HG02943 (cell line): Measurements from ENCODE around the gene ERRFI1.

Experiments
- ATAC-seq: cut with Tn5 transposase; IDR thresholded peaks from one replicate; pipeline ENCODE4 v1.9.1; 2021; ENCODE audit warnings: mild to moderate bottlenecking, low read depth, moderate library complexity; ENCODE audit not compliant: unreplicated experiment

Gene ERRFI1

DNA sequence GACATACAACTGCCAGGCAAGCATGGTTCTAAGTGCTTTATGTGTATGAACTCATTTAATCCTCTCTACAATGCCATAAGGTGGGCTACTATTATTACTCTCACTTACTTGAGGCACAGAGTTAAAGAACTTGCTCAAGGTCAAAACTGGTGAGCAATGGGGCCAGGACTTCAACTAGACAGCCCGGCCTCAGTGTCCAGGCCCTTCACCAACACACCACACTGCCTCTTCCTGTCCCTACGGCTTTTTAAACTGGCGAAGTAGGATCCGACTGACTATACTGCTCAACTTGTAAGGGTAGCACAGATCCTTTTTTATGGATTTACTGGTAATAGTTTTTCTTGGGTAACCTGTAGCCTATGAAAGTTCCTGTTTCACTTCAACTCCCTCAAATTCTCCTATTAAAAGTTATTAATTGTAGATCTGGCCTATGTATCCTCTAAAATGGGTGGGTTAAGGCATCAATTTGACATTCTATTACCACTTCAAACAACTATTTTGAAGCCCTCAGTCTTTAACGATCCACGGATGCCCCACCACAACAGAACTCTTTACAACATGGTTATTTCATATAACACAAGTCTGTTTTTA lies 4.3 kb downstream of the ERRFI1 start:
- ATAC-seq, result no peak

DNA sequence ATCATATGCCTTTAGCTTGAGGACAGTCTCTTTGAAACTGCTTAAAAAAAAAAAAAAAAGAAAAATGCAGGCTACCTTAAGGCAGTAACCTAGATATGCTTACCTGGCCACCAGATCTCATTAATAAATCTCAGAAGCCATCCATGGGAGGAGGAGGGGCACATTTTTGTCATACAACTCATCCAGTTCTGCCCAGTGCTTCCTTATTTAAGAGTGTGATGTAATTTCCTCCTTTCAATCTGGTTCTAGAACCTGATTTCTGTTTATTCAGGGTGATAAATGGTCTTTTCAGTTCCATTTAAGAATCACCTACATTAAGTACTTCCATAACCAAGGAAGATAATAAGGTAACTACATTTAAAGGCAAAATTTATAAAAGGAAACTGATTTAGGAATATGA lies 6.1 kb downstream of the ERRFI1 start:
- no peak for ATAC-seq

DNA sequence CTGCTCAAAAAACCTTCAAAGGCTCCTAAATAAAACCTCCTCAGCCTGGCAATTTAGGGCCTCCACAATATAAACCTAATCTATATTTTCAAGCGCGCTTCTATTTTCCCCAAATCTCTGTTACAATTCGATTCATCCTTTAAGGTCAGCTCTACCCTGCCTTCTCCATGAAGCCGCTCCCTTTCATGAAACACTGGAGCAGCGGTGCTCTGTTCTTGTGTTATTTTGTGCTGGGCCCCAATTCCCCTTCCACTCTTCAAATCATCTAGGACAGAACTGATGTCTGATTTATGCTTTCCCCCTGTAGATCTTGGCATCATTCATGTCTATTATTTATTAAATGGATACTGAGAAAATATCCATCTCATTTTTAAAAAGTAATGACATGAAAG lies 6.9 kb downstream of the ERRFI1 start:
- ATAC-seq, result no peak

DNA sequence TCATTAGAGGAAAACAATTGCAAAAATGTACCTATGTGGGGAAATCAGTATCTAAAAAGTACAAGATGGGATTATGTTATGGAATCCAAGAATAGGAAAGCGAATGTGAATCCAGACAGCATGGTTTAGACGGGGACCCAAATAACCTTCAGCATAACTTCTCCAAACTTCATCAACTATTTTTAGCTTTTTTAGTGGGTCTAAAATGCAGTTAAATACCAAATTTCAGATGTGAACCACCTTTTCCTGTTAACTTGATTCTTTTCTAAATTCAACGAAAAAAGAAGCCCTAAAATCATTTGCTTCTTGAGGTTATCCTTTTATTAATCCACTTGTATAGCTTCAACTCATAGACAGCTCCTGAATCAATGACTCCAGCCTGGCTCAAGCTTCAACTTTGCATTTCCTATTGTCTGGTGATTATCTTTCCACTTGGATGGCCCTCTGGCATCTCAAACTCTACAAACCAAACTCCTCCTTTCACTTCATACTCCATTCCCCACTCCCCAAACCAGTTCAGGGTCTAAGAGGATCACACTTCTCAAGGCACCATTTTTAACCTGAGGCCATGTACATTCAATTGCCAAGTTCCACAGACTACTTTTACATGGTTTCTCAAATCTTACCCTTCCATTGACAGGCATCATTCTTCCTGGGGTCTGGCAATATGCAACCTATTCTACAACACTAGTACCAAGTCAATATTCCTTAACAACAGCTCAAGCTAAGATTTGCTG lies 7.4 kb downstream of the ERRFI1 start:
- ATAC-seq, result no peak

DNA sequence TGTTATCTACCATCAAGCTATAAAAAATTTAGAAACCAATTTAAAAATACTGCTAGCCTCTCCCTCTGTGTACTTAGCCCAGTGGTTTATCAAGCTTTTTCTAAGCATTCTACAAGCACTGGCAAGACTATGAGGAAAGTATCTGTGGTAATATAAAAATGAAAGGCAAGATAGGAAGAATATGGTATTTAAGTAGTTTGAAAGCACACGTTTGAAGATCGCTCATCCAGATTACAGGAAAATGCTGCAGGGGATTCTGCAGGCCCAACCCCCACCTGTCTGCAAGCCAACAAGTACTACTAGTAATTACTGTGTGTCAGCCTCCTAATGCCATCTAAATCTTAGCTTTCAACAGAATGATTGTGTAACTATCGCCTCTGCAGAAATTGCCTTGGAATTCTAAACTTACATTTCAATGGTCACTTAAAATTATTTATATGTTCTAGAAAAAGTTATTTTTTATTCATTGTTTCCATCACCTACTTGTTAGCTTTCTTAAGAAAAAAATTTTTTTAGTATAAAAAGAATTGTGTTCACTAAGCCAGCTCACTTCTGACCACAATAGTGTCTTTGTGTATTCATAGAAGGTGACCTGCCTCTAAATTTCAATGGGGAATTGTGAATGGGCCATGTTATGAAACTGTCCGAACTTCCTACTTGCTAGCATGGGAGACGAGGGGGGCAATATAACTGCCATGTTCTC lies 8.5 kb downstream of the ERRFI1 start:
- ATAC-seq, result no peak

DNA sequence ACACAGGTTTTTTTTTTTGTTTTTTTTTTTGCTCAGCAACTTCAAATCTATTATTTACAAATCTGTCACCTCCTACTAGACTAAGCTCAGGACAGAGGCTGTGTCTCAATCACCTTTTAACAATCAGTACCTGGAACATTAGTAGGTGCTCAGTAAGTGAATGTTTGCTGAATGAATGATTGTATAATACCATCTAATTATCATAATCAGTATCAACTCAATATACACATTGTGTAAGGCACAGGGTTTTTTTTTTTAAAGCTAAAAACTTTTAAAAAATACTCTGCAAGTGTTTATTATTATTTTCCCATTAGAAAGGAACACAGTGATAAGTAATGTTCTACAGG lies 9.2 kb downstream of the ERRFI1 start:
- no peak for ATAC-seq

DNA sequence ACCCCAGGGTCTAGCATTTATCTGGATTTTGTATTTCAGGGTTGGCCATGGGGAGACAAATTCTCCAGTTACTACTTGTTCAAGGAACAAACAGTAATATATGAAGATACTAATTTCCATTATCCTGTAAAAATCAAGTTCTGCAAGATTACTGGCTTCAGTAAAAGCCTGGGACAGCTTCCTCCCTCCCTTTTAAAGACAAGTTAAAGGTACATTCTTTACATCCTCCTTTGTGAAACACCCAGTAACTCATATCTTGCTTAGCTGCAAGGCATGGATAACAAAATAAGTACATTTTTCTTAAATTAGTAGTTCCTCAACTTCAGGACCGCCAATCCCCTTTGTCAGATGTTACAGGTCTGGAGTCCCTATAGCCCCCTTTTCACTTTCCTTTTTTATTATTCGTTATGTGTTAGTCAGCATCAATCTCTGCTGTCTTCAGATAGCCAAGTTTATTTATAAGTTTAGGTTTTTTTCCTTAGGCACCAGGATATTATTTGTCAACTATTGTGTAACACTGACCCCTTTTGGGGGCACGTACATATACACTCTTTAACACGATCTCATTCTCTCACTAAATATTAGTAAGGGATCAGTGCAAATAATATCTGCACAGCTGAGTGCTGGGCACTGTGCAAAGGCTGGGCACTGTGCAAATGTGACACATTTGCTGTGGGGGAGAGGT lies 9.8 kb downstream of the ERRFI1 start:
- ATAC-seq, result no peak

DNA sequence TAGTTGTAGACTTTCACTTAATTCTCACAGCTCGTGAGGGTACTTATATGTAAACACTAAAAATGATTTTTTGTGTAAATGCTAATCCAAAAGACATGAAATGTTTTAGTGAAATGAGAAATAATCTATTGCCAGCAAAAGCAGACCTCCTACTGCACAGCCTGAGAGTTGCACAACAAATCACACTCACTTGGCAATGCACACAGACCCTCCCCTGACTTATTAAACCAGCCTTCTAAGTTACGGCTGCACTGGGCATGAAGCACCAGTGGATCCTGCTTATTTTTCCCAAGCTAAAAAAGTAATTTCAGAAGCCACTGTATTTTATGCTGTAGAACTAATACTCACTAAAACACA lies 10.3 kb downstream of the ERRFI1 start:
- ATAC-seq, result no peak

DNA sequence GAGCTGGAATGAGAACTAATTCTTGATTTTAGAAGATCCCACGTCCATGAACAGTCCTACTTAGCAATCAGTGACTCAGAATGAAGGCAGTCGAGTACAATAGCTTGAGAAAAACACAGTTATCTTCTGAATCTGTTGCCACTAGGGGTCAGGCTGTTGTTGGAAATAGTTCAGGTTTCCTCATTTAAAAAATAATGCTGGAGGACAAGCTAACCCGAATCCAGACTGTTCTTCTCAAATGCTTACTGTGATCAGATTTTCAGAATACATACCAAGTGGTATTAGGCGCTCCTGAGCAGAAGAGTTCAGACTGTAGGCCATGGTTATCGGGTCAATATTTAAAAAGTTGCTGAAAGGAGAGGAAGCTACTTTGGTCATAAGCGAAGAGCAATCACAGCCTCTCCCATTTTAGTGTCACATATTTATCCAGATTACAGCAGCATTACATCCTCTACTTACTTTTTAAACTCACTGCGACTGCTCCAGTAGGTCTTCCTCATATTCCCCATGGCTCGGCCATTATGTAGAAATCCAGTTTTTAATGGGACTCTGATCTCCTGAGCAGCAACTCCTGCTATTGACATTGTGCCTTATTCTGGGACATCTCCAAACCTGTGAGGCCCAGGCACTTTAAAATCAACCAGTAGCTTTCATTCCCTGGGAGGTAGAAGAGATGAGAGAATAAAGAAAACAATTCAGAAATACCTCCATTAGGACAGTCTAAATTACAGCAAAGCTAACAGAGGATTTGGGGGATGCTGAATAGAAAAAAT lies 10.9 kb downstream of the ERRFI1 start:
- ATAC-seq, result no peak

DNA sequence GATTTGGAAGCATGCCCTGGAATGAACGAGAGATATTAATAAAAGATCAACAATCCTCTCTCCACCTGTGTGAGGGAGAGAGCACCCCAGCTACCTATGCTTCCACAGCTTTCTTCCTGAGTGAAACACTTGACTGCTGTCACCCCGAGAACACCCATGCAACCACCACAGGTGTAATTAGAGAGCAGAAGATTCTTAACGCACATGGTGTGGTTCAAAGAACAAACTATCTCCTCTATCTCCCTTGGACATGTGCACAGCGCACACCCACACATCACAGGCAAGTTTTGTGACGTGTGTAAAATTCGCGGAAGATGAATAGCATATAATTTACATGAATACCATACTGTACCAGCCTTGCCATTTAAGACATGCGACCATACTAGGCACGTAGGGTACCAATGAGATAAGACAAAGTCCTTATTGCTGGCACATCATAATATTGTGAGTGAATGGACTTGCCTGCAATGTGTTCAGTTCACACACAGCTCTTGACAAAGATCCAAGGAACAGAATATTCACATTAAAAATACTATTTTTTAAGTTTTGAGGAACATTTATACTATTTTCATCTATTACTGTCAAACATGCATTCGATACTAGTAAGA lies 11.6 kb downstream of the ERRFI1 start:
- no peak for ATAC-seq

DNA sequence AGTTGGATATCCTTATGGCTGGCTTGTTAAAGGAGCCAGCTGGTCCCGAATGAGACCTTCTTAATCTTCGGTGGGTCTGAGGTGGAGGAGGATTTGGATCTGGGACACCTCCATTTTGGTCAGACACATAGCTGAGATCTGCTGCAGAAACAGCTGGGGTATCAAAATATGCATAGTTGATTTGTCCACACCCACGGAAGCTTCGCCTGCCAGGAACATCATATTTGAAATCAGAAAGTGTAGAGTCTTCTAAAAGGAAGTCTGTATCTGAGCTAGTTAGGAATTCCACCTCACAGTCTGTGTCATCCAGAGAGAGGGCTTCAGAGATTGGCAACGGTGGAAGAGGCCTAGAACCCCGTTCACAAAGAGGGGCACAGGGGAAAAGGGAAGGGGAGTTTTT lies 12.3 kb downstream of the ERRFI1 start:
- ATAC-seq, result no peak

DNA sequence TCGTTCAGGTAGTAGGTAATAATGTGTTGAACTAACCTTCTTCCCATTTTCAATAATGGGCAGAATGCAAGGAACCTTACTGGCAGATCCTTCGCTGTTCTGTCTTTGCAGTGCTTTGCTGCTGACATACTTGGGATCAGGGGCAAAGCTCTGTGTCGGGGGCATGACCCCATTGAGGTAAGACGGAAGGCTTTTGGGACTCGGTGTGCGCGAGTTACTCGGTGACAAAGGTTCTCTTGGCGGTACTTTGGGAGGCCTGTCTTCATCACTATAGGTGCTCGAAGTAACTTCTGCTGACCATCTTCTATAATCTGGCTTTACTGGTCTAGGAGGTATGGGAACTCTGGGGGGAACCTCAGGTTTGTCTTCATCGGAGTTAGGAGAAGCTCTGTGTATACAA lies 12.7 kb downstream of the ERRFI1 start:
- no peak for ATAC-seq

DNA sequence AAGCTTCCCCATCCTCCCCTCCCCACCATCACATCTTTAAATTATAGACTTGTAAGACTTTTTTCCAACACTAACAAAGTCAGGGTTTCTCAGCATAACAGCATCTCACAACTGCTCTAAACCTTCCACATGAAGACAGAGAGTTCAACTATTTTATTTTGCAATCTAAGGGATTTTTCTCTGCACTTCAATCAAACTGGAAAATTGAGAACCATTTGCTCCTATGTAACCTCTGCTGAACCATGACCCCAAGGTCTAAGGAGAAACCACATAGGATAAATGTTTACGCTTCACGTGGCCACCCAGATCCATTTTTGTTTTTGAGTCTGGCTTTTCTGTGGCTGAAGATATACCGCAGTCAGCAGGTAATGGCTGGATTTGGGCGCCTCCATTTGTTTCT lies 13.2 kb downstream of the ERRFI1 start:
- ATAC-seq, result no peak

DNA sequence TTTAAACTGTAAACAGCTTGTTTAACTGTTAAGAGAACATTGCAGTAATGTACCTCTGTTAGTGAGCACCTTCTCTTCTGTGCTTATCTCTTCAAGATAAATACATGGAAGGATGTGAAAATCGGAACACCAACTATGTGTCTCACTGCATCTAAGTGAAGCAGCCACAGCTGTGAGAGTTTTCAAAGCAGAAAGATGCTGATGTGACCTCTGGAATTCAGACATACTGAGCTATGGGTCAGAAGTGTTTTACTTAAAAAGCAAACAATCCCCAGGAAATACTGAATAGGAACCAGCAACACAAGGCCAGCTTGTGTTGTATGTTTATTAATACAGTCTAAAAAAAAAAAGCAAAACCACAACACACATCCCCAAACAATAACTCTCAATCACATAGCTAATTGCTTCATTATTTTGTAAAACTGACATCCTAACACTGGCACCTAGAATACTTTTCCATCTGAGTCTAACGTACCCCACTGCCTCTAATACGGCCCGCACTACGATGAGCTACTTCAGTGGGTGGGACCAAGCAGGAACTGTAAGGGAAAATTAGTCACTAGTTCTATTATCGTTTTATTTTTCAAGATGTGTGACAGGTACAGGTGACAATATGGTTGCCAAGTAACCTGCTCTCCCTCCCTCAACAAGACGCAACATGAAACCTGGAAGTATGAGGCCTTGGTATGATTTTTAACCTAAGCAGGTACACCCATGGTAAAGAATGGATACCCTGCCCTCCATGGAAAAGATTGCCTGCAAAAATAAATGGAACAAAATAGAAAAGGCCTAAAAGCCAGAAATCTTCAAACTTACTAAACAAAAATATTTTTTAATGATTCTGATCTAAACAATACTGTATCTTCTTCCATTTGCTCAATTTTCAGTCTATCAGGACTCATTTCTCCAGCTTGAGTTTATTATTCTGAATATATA lies 13.9 kb downstream of the ERRFI1 start:
- no peak for ATAC-seq

DNA sequence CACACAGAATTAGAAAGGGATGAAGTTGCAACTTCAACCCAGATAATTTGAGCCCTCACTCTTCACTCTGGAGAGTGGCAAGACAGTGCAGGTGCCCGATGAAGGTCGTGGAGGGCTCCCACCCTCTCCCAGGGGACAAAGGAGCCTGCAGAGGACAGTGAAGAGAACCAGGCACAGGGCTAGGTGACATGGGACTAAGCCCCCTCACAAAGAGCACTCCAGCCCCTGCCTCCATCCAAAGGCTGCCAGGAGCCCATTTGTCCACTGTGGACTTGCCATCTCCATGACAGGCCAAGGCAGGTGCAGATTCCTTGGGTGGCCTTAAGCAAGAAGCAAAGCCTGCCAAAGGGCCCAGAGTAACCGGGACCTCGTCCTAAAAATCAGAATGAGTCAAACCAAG lies 15.1 kb downstream of the ERRFI1 start:
- ATAC-seq, result no peak

DNA sequence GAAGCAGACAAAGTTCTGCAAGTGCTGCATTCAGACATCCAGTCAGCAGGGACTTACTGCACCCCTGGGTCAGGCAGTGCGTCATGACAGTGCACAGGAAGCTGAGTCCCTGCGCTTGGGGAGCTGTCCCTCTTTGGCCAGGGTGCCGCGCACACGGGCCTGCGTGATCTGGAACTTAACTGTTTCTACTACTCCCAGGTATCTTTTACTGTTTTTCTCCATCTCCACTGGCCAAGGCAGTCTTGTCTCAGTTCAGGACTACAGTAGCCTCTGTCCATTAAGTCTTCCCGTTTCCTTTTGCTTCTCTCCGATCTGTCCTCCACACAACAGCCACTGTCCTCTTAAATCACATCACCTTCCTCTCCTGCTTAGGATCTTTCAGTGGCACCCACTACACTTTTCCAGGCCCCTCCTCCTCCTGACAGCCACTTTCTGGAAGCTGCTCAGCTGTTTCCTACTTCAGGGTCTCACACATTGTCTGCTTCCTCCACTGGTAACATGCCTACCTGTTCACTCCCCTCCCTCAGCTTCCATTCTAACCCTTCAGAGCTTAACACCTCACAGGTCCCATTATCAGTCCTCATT lies 15.9 kb downstream of the ERRFI1 start:
- no peak for ATAC-seq

DNA sequence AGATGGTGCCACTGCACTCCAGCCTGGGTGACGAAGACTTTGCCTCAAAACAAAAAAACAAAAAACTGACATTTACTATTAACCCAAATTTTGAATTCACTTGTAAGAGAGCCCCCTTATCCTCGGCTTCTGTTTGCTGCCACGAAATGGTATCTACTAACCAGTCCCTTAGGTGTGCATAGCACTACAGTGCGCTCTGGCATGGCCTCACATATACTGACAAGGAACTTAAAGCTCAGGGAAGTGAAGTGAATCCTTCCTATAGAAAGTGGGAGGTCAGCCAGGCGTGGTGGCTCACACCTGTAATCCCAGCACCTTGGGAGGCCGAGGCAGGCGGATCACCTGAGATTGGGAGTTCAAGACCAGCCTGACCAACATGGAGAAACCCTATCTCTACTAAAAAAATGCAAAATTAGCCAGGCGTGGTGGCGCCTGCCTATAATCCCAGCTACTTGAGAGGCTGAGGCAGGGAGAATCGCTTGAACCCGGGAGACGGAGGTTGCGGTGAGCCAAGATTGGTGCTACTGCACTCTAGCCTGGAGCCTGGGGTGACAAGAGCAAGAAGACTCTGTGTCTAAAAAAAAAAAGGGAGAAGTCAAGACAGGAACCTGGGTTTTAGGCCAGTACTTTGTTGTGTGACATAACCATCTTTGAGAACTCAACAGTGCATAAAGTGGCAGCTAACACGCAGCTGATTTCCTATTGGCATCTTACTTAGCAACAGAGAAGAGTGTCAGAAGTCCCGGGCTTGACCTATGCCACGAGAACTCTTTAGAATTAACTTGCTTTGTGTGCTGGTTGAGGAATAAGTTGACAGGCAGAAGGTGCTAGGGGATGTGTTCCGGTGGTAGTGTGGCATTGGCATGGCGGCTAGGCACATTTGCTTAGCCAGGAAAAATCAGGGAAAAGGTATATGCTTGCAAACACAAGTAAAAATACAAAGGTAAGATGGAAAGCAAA lies 16.8 kb downstream of the ERRFI1 start:
- no peak for ATAC-seq
